GM19452 (cell line): ENCODE results near the gene CLEC9A.

Experiments
- ATAC-seq: cut with Tn5 transposase; IDR thresholded peaks from one replicate; pipeline ENCODE4 v1.9.1; 2021; ENCODE audit not compliant: unreplicated experiment

Gene CLEC9A

GRCh38 chr12:10102322-10102721 lies 71.8 kb downstream of the CLEC9A start:
- no peak for ATAC-seq

GRCh38 chr12:10110256-10110844 lies 79.9 kb downstream of the CLEC9A start:
- no peak for ATAC-seq

- no peak for ATAC-seq
Observed at GRCh38 chr12:10111451-10111850, 81.0 kb downstream of the CLEC9A start.

GRCh38 chr12:10113075-10113474 lies 82.6 kb downstream of the CLEC9A start:
- no peak for ATAC-seq

GRCh38 chr12:10113920-10114319 lies 83.4 kb downstream of the CLEC9A start:
- ATAC-seq, result no peak

- no peak for ATAC-seq
Observed at GRCh38 chr12:10115311-10115710, 84.8 kb downstream of the CLEC9A start.
